Measurements from ENCODE around the gene PXMP4. TPM values are rescaled to one million over a fixed set of nuclear protein-coding genes. Genes with fewer than 3 reads are reported as not detected.

The PXMP4 gene
- total RNA-seq, 1 donor from 2014 or later = 9.4 TPM

DNA sequence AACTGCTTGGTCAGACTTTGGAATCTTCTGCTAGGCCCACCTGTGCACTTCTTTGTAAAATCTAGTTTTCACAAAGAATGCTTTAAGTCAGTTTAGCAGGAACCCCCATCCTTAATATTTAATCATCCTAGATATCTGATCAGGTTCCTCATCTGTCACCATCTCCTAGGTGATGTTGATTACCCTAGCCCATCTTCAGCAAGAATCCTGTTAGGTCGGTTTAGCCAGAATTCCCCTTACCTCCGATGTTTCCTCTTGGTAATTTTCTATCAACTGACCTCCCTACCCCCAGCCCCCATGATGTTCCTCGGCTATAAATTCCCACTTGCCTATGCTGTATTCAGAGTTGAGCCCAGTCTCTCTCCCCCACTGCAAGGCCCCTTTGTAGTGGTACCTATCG lies 9.0 kb upstream of the PXMP4 start:
- peaks cover 6% of the 10 kb centered on the region for H3K4me1 Mint-ChIP-seq (ENCODE audit: low read depth, unreplicated experiment)
- no peak for DNase-seq
- no peak overlapping the region for H3K4me3 Mint-ChIP-seq (ENCODE audit: unreplicated experiment)
- no peak overlapping the region for H3K27ac Mint-ChIP-seq (ENCODE audit: unreplicated experiment)
- H3K27me3 Mint-ChIP-seq (ENCODE audit: unreplicated experiment) = peaks cover 8% of the 10 kb centered on the region
- H3K36me3 Mint-ChIP-seq (ENCODE audit: unreplicated experiment) = no peaks in the 10 kb centered on the region
- no peak for TF ChIP-seq CTCF (IDR thresholded peaks at IDR 0.05; ENCODE audit: partially characterized antibody, unreplicated experiment)
- peaks cover 9% of the 10 kb centered on the region for H3K9me3 Mint-ChIP-seq (ENCODE audit: unreplicated experiment)

- peaks cover 8% of the 10 kb centered on the region for H3K27me3 Mint-ChIP-seq (ENCODE audit: unreplicated experiment)
- no peak for TF ChIP-seq CTCF (IDR thresholded peaks at IDR 0.05; ENCODE audit: partially characterized antibody, unreplicated experiment)
- no peaks in the 10 kb centered on the region for H3K36me3 Mint-ChIP-seq (ENCODE audit: unreplicated experiment)
- H3K27ac Mint-ChIP-seq (ENCODE audit: unreplicated experiment) = no peak overlapping the region
- H3K9me3 Mint-ChIP-seq (ENCODE audit: unreplicated experiment) = peaks cover 5% of the 10 kb centered on the region
- H3K4me1 Mint-ChIP-seq (ENCODE audit: low read depth, unreplicated experiment) = peaks cover 4% of the 10 kb centered on the region
- DNase-seq = no peak
- H3K4me3 Mint-ChIP-seq (ENCODE audit: unreplicated experiment) = no peak overlapping the region
Observed at GRCh38 chr20:33728463-33728862, 8.4 kb upstream of the PXMP4 start.

GRCh38 chr20:33727806-33728205 lies 7.7 kb upstream of the PXMP4 start:
- no peak overlapping the region for H3K27ac Mint-ChIP-seq (ENCODE audit: unreplicated experiment)
- H3K9me3 Mint-ChIP-seq (ENCODE audit: unreplicated experiment) = peaks cover 3% of the 10 kb centered on the region
- H3K4me3 Mint-ChIP-seq (ENCODE audit: unreplicated experiment) = no peak overlapping the region
- TF ChIP-seq CTCF (IDR thresholded peaks at IDR 0.05; ENCODE audit: partially characterized antibody, unreplicated experiment) = no peak
- no peak for DNase-seq
- no peaks in the 10 kb centered on the region for H3K36me3 Mint-ChIP-seq (ENCODE audit: unreplicated experiment)
- peaks cover 4% of the 10 kb centered on the region for H3K4me1 Mint-ChIP-seq (ENCODE audit: low read depth, unreplicated experiment)
- H3K27me3 Mint-ChIP-seq (ENCODE audit: unreplicated experiment) = peaks cover 8% of the 10 kb centered on the region

GRCh38 chr20:33727115-33727479 lies 7.0 kb upstream of the PXMP4 start:
- Mint-ChIP-seq H3K4me3 (ENCODE audit: unreplicated experiment) (no peak overlapping the region), H3K27ac (ENCODE audit: unreplicated experiment) (no peak overlapping the region), H3K36me3 (ENCODE audit: unreplicated experiment) (no peaks in the 10 kb centered on the region), H3K9me3 (ENCODE audit: unreplicated experiment) (peaks cover 1% of the 10 kb centered on the region), H3K4me1 (ENCODE audit: low read depth, unreplicated experiment) (peaks cover 2% of the 10 kb centered on the region), H3K27me3 (ENCODE audit: unreplicated experiment) (peaks cover 8% of the 10 kb centered on the region)
- DNase-seq = no peak
- TF ChIP-seq CTCF (IDR thresholded peaks at IDR 0.05; ENCODE audit: partially characterized antibody, unreplicated experiment) = no peak

- no peak overlapping the region for H3K27ac Mint-ChIP-seq (ENCODE audit: unreplicated experiment)
- H3K27me3 Mint-ChIP-seq (ENCODE audit: unreplicated experiment) = peaks cover 6% of the 10 kb centered on the region
- peaks cover 2% of the 10 kb centered on the region for H3K4me1 Mint-ChIP-seq (ENCODE audit: low read depth, unreplicated experiment)
- H3K4me3 Mint-ChIP-seq (ENCODE audit: unreplicated experiment) = no peak overlapping the region
- no peaks in the 10 kb centered on the region for H3K36me3 Mint-ChIP-seq (ENCODE audit: unreplicated experiment)
- no peak for DNase-seq
- peaks cover 3% of the 10 kb centered on the region for H3K9me3 Mint-ChIP-seq (ENCODE audit: unreplicated experiment)
- no peak for TF ChIP-seq CTCF (IDR thresholded peaks at IDR 0.05; ENCODE audit: partially characterized antibody, unreplicated experiment)
Observed at GRCh38 chr20:33725607-33726264, 5.6 kb upstream of the PXMP4 start.
